ENCODE data around the gene LRRK1.

GRCh38 chr15:101105059-101105891 lies 186.1 kb downstream of the LRRK1 start:
- no peak for TF ChIP-seq POLR2AphosphoS5 (IDR thresholded peaks at IDR 0.05; ENCODE audit: low read depth, low read length)
- TF ChIP-seq SIN3A (IDR thresholded peaks at IDR 0.05; ENCODE audit: borderline replicate concordance, insufficient read depth, low read length) = no peak
